ENCODE results near the gene ST6GALNAC3.
"Not testable (repeated sequence)": the region's sequence is repeated elsewhere in the genome, so short reads cannot be mapped to it uniquely, and the experiment has no call there.

The ST6GALNAC3 gene

GRCh38 chr1:76075188-76075489 is 593 bp downstream of the ST6GALNAC3 start:
- no peak for DNase-seq

- DNase-seq: peak; percentile 12
These were observed 1.3 kb downstream of the ST6GALNAC3 start for GRCh38 chr1:76075877-76076276.

GRCh38 chr1:76079475-76080227 is 5.1 kb downstream of the ST6GALNAC3 start:
- no peak for DNase-seq

GRCh38 chr1:76080552-76081079 is 6.1 kb downstream of the ST6GALNAC3 start:
- DNase-seq: no peak

- no peak for DNase-seq
These were observed 7.5 kb downstream of the ST6GALNAC3 start for GRCh38 chr1:76082062-76082461.

DNA sequence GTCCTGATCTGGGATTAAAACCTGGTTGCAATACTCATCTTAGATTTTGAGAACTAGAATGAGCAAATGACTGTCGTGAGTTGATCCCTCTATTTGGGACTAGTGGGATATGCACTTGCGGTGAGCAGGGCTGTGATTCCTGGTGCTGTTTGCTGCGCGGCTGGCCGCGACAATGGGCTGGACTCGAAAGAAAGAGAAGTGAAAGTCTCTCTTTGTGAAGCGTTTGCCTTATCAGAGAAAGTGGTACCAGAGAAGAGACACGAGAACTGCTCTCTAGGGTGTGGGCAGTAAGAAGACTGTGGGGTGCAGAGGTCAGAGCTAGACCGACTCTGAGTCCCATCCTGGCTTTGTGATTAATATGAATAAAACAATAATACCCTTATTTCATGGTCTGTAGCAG is 8.6 kb downstream of the ST6GALNAC3 start:
- DNase-seq: no peak

DNA sequence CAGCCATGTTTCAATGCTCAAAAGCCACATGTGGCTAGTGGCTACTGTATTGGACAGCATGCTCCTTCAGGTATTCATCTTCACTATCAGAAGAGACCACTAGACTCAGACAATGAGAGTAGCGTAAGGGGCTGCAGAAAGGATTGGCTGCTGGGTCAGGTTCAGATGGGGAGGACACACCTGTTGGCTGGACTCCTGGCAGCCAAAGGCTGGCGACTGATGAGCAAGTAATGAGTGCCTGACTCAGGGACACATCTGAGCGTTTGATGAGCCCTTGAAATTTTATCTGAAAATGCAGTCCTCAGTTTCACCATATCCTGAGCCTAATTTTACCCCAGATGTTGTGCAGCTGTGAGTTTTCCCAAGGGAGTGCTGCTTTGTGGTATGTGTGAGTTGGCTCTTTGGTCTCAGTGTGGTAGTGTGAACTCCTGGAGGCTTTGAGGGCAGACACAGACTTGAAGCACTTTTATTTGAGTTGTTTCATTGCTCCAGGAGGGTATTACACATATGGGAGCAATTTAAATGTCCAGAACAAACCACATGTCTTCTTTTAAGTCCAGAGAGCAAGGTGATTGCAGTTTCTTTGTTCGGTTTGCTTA is 9.6 kb downstream of the ST6GALNAC3 start:
- no peak for DNase-seq

GRCh38 chr1:76084685-76085084 is 10.1 kb downstream of the ST6GALNAC3 start:
- DNase-seq: no peak

DNA sequence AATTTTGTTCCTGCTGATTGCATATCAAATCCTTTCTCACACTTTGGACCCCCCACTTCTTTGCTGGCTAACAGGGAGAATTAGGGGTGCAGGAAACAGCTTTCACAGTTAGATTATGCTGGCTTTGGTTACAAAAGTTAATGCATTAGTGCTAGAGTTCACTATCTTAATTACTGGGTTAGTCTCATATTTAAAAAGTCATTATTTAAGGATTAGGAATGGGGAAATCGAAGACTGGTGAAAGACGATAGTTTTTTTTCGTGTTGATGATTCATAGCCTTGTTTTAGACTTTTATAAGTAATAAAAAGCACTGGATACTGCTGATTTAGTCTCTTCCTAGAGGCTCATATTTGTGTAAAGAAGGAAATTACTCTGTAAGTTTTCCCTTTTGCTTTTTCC is 11.6 kb downstream of the ST6GALNAC3 start:
- DNase-seq: no peak

DNA sequence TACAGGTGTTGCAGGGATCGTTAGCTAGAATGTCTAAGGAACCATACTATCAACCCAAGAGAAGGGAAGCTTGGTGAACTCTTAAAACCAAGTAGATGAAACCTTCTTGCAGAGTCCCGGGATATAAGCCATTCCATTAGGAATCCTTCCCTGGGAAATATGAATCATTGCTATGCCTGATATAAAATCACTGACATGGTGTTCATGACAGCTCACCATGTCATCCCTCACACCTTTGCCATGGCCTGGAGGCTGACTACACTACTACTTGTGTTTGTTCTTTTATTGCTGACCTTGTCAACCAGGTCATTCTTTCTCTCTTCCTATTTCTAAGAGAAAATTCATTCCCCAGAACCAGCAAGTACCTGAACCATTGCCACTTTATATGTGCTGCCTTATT is 12.1 kb downstream of the ST6GALNAC3 start:
- no peak for DNase-seq

- DNase-seq: no peak
These were observed 16.0 kb downstream of the ST6GALNAC3 start for GRCh38 chr1:76090283-76091203.

GRCh38 chr1:76092812-76093211 is 18.3 kb downstream of the ST6GALNAC3 start:
- DNase-seq: no peak

DNA sequence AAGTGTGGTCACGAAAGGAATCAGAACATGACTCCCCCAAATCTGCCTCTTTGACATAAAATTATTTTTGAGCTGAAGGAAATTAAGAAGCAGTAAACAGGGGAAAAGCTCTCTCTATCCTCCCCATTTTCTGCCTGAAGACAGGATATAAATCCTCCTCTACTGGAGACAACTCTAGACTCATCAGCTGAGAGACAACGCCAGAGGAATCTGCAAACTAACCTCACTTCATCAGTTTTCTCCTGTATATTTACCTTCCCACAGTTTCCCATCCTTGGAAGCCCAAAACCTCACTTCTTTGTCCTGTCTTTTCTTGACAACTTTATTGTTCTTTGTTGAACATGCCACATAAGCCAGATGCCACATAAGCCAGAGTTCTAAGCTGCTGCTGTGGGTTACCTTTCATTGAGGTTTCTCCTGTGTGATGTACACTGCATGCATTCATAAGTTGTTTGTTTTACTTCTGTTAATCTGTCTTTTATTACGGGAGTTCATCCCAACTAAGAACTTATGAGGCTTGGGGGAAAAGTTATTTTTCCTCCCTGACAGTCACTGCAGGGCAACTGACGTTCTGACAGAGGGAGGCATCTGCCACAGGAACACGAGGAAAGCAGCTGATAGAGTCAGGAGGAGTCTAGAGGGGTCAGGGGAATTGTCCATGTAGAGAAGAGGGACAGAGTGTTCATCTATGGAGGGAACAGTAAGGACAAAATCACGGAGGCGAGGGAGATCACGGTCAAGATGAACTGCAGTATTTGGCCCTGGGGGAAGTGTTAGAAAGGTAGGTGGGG is 19.2 kb downstream of the ST6GALNAC3 start:
- DNase-seq: no peak

DNA sequence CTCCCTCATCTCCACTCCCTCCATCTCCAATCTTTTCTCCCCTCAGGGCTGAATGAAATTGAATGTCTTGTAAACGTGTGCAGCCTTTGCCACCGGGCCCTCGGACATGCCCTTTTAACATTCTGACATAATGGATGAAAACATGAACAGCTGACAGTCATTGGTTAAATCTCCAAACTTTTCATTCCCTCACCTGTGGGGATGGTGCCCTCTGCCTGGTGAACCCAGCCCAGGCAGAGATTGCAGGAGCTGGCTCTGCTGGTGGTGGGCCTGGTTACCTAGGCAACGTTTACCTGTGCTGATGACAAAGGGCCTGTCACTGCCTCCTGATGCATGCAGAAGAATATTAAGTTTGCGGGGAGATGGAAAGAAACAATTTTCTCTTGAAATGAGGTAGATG is 21.3 kb downstream of the ST6GALNAC3 start:
- DNase-seq: no peak

DNA sequence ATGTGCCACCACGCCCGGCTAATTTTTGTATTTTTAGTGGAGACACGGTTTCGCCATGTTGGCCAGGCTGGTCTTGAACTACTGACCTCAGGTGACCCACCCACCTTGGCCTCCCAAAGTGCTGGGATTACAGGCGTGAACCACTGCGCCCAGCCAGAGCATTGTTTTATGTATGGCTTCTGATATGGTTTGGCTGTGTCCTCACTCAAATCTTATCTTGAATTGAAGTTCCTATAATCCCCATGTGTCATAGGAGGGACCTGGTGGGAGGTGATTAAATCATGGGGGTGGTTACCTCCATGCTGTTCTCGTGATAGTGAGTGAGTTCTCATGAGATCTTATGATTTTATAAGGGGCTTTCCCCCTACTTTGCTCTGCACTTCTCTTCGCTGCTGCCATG is 22.5 kb downstream of the ST6GALNAC3 start:
- not testable (repeated sequence) for DNase-seq

DNA sequence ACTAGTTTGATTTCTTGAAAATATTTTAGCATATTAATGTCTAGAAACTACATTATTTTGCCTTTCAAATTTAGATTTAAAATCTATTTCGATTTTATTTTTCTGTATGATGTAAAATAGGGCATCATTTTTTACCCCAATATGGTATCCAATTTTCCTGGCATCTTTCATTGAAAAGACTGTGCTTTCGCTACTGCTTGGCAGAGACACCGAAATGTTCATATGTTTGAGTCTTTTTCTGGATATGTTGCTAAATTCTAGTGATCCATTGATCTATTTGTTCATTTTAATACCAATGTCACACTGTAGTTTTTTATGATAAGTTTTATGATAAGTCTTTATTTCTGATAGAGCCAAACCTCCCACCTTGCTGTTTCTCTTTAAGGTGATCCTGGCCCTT is 24.3 kb downstream of the ST6GALNAC3 start:
- DNase-seq: no peak

DNA sequence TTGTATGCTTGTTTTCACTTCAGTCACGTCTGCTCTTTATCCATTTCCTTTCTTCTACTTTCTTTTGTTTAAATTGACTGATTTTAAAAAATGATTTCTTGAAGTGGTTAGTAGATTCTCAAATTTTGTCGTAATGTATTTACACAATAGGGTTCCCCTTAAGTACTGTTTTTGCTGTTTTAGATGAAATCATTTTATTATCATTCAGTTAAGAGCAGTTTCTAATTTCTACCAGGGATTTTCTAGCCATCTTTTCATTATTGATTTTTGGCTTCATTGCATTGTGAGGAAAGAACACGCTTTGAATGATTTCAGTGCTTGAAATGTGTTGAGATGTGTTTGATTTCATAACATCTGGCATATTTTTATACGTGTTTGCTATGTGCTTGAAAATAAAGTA is 27.0 kb downstream of the ST6GALNAC3 start:
- DNase-seq: no peak

DNA sequence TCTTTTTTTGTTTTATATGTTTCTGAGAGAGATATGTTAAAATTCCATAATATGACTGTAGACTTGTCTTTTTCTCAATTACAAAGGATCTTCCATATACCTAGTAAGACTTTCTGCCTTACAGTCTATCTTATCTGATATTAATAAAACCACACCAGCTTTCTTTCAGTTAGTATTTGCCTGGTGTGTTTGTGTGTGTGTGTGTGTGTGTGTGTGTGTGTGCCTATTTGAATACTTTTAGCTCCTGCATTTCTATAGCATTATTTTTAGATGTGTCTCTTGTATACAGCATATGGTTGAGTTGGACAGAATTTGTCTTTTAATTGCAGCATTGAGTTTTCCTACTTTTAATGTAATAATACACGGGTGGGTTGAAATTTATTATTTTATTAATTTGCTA is 27.5 kb downstream of the ST6GALNAC3 start:
- no peak for DNase-seq

DNA sequence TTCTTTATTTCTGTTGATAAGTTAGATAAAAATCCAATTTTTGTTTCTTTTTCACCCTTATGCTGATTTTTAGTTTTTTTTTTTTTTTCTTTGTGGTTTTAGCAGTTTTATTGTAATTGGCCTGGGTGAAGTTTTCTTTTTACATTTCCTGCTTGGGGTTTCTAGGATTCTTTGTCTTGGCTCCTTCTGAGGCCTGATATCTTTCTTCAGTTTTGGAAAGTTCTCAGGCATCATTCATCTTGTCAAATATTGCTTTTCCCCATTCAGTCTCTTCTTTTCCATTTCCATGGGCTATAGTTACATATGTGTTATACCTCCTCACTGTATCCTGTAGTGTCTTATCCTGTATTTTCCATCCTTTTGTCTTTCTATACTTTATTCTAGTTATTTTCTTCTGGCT is 28.5 kb downstream of the ST6GALNAC3 start:
- DNase-seq: no peak

DNA sequence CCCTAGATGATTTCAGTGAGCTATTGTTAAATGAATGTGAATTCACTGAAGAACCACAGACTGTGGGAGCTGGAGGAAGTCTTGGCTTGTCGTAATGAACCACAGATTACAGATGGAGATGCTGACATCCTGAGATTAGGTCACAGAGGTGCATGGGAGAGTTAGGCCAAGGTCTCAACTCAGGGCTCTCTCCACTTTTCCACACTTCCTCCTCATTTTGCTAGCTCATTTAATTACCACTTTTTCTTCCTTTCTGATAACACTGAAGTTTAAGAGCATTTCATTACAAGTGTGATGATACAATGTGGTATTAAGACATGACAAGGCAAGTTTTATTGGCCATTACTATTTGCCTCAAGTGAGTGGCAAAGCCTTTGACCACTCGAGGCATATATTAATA is 30.8 kb downstream of the ST6GALNAC3 start:
- no peak for DNase-seq

DNA sequence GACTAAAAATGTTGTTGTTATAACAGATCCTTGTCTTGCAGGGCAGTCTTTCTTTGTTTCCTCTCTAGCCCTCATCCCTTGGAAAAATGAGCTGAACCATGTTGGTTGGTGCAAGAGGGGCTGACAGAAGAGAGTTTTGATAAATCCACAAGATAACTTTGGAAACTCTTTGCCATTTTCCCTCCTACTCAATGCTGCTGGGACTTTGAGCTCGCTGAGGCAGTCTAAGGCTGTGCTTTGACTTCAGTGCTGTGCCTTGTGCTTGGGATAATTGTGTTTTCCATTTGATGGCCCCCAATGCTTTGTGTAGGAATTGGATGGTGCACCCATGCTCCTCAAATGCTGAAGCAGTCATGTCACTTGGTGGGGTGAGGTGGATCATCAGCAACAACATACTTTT is 31.7 kb downstream of the ST6GALNAC3 start:
- no peak for DNase-seq

DNA sequence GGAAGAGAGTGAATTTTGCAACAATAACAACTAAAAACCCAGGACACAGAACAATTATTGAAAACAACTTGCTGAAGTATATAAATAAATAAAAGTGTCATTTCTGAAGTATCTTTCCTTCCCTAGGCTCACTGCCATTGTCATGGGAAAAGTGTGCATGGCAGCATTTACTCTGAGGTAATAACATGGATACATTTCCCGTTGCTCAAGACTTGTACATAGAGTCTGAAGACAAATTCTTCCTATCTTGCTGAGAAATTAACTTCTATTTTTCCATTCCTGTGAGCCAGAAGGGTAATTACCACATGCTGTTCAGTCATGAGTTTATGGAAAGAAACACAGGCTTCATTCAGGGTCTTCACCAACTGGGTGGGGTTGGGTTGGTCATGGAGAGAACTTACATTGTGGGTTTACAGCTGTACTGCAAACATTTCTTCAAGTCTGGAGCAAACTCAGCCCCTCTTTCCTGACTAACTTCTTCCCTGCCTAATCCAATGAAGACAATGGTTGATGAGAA is 32.2 kb downstream of the ST6GALNAC3 start:
- DNase-seq: no peak

DNA sequence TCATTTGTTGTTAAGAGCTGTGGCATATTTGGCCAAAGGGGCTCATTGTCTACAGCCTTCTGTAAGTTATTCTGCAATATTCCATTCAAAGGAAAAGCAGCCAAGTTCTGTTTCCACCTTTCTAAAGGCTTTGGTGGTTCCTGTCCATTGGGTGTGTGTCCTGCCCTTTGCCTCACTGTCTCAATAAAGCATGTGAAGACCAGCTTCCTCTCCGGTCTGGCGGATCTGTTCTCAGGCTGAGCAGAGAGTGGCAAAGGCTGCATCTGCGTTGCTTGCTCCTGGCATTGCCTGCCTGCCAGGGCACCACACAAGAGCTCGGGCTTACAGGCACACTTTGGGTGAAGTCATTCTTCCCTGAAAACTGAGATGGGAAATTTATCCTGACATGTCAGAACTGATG is 34.9 kb downstream of the ST6GALNAC3 start:
- DNase-seq: no peak
